ENCODE data around the gene ATP2B2. TPM values are rescaled to one million over a fixed set of nuclear protein-coding genes. Genes with fewer than 3 reads are reported as not detected.

Gene ATP2B2
- total RNA-seq, 6 experiments from 2014 or later, result 25.9 to 45.1 (median 35.1) TPM

DNA sequence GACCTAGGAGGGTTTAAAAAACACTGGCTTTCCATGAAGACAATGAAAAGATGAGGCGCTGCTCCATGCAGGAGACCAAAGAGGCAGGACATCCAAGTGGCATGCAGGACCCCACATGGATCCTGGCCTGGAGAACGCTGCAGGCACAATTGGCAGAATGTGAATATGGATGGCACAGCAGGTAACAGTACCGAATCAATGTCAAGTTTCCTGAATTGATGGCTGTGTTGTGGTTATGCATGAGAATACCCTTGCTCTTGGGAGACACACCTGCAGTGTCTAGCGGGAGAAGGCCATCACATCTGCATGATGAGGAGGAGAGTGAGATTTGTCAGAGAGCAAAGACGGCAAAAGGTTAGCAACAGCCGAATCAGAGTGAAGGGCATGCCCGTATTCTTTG, 110.2 kb downstream of the ATP2B2 start:
- WGBS (ENCODE audit: insufficient coverage, low coverage, low lambda C conversion rate, missing lambda C conversion rate), result 88% methylated on average over 7 of the region's 7 CpGs
- no peak overlapping the region for H3K27ac ChIP-seq
- no peak for TF ChIP-seq POLR2A (IDR thresholded peaks at IDR 0.05)
- TF ChIP-seq, protein P1, sequence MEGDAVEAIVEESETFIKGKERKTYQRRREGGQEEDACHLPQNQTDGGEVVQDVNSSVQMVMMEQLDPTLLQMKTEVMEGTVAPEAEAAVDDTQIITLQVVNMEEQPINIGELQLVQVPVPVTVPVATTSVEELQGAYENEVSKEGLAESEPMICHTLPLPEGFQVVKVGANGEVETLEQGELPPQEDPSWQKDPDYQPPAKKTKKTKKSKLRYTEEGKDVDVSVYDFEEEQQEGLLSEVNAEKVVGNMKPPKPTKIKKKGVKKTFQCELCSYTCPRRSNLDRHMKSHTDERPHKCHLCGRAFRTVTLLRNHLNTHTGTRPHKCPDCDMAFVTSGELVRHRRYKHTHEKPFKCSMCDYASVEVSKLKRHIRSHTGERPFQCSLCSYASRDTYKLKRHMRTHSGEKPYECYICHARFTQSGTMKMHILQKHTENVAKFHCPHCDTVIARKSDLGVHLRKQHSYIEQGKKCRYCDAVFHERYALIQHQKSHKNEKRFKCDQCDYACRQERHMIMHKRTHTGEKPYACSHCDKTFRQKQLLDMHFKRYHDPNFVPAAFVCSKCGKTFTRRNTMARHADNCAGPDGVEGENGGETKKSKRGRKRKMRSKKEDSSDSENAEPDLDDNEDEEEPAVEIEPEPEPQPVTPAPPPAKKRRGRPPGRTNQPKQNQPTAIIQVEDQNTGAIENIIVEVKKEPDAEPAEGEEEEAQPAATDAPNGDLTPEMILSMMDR (IDR thresholded peaks at IDR 0.05), result no peak
- no peak for ATAC-seq
- H3K36me3 ChIP-seq, result peaks cover 0 to 45% (median 11%) of the 10 kb centered on the region in 4 donors
- H3K4me1 ChIP-seq, result no peaks in the 10 kb centered on the region
- DNase-seq, result no peak
- no peaks in the 10 kb centered on the region for H3K27me3 ChIP-seq
- H3K9me3 ChIP-seq, result no peaks in the 10 kb centered on the region
- intact Hi-C loops (cut with DNase I), result no loop called here
- no peak overlapping the region for H3K4me3 ChIP-seq

GRCh38 chr3:10394491-10395025, 110.8 kb downstream of the ATP2B2 start:
- Histone ChIP-seq H3K36me3 (peaks cover 0 to 39% (median 7%) of the 10 kb centered on the region in 4 donors), H3K27me3 (no peaks in the 10 kb centered on the region), H3K4me3 (no peak overlapping the region), H3K9me3 (no peaks in the 10 kb centered on the region), H3K27ac (no peak overlapping the region), H3K4me1 (no peaks in the 10 kb centered on the region)
- WGBS (ENCODE audit: insufficient coverage, low coverage, low lambda C conversion rate, missing lambda C conversion rate), result 100% methylated on average over 1 of the region's 15 CpGs
- DNase-seq, result no peak
- TF ChIP-seq POLR2A (IDR thresholded peaks at IDR 0.05), result no peak
- TF ChIP-seq, protein P1 (IDR thresholded peaks at IDR 0.05), result no peak
- intact Hi-C loops (cut with DNase I), result no loop called here
- ATAC-seq, result no peak

DNA sequence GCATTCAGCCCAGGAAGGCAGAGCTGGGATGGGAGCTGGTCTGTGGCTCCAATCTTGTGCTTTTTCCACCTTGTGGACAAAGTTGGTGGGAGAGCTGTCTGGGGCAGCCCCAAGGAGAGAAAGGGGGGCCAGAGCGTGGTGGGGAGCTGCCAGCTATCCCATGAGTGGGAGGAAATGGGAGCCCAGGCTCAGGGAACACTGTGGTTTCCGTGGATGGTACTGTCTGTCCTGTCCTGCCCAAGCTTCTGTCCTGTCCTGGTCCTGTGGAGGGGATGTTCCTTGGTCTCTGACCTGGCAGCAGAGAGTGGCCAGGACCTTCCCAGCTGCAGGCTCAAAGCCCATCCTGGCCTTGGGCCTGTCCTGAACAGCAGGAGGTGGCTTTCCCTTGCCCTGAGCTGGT, 111.9 kb downstream of the ATP2B2 start:
- H3K9me3 ChIP-seq, result no peaks in the 10 kb centered on the region
- no peak overlapping the region for H3K4me3 ChIP-seq
- H3K36me3 ChIP-seq, result peaks cover 0 to 29% (median 4%) of the 10 kb centered on the region in 4 donors
- intact Hi-C loops (cut with DNase I), result no loop called here
- ATAC-seq (no peak), DNase-seq (no peak)
- no CpG with 5 or more reads among the region's 2 CpGs for WGBS (ENCODE audit: insufficient coverage, low coverage, low lambda C conversion rate, missing lambda C conversion rate)
- no peak overlapping the region for H3K27ac ChIP-seq
- H3K27me3 ChIP-seq, result no peaks in the 10 kb centered on the region
- no peak for TF ChIP-seq POLR2A (IDR thresholded peaks at IDR 0.05)
- TF ChIP-seq, protein P1 (IDR thresholded peaks at IDR 0.05), result no peak
- H3K4me1 ChIP-seq, result no peaks in the 10 kb centered on the region

DNA sequence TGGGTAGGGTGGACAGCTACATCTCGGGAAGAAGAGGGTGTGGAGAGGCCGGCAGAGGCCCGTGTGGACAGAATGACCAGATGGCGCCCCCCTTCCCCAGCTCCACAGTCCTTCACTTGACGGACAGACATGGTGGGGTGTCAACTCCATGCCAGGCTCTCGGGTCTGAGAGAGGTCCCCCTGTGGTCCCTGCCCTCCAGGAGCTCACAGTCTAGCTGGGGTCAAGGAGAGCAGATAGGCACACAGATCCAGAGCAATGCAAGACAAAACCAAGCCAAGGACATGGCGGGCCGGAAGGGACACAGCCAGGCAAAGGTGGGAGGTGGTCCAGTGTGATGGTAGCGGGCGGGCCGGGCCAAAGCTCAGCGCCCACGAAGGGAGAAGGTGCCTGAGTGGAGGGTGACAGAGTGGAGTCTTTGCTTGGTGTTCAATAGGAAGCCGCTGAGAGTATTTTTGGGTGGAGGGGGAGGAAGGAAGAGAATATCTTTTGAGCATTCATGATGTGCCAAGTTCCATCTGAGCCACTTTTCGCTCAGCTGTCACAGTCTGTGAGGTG, 112.4 kb downstream of the ATP2B2 start:
- H3K9me3 ChIP-seq, result no peaks in the 10 kb centered on the region

More for the DNA sequence above, 112.4 kb downstream of the ATP2B2 start:
- intact Hi-C loops (cut with DNase I), result no loop called here
- H3K36me3 ChIP-seq, result peaks cover 0 to 25% (median 5%) of the 10 kb centered on the region in 4 donors
- no peak overlapping the region for H3K27ac ChIP-seq
- no peaks in the 10 kb centered on the region for H3K27me3 ChIP-seq
- TF ChIP-seq, protein P1 (IDR thresholded peaks at IDR 0.05), result no peak
- TF ChIP-seq POLR2A (IDR thresholded peaks at IDR 0.05), result no peak
- WGBS (ENCODE audit: insufficient coverage, low coverage, low lambda C conversion rate, missing lambda C conversion rate), result 71% methylated on average over 5 of the region's 15 CpGs
- DNase-seq (no peak), ATAC-seq (no peak)
- no peak overlapping the region for H3K4me3 ChIP-seq
- H3K4me1 ChIP-seq, result no peaks in the 10 kb centered on the region

Measured in right lobe of liver (tissue), 6 donors.